Amniotic stem cell (primary cell): ENCODE data around the gene TUBB4B.

Source experiments
- DNase-seq: peaks from one replicate; lab custom pipeline; 2025; lab: John Stamatoyannopoulos, UW

TUBB4B gene

GRCh38 chr9:137271696-137272076 lies 30.6 kb downstream of the TUBB4B start:
- DNase-seq: no peak

GRCh38 chr9:137272241-137273094 lies 31.4 kb downstream of the TUBB4B start:
- DNase-seq: no peak

- no peak for DNase-seq
Observed at GRCh38 chr9:137273095-137273490, 32.0 kb downstream of the TUBB4B start.

- no peak for DNase-seq
Observed at GRCh38 chr9:137273611-137274320, 32.7 kb downstream of the TUBB4B start.

- DNase-seq: no peak
Observed at GRCh38 chr9:137275203-137275587, 34.1 kb downstream of the TUBB4B start.

GRCh38 chr9:137275588-137276472 lies 34.7 kb downstream of the TUBB4B start:
- DNase-seq: no peak

- DNase-seq: no peak
Observed at GRCh38 chr9:137276473-137277328, 35.6 kb downstream of the TUBB4B start.

GRCh38 chr9:137277329-137278041 lies 36.4 kb downstream of the TUBB4B start, which contains the start of gene TOR4A:
TSS of gene TOR4A (plus strand) at chr9:137277726. CDS start at chr9:137278690, 964 bp downstream.
- peak; percentile 88 for DNase-seq

- no peak for DNase-seq
Observed at GRCh38 chr9:137278061-137278701, 37.1 kb downstream of the TUBB4B start.

- DNase-seq: no peak
Observed at GRCh38 chr9:137278721-137279711, 37.9 kb downstream of the TUBB4B start.

GRCh38 chr9:137279741-137280473 lies 38.8 kb downstream of the TUBB4B start:
- no peak for DNase-seq

- DNase-seq: no peak
Observed at GRCh38 chr9:137280474-137281344, 39.6 kb downstream of the TUBB4B start.

GRCh38 chr9:137281345-137282116 lies 40.4 kb downstream of the TUBB4B start:
- DNase-seq: no peak

GRCh38 chr9:137286975-137287383 lies 45.9 kb downstream of the TUBB4B start:
- DNase-seq: no peak

- DNase-seq: no peak
Observed at GRCh38 chr9:137293094-137293481, 52.0 kb downstream of the TUBB4B start.
